ENCODE results near the gene DLG2.

The DLG2 gene

DNA sequence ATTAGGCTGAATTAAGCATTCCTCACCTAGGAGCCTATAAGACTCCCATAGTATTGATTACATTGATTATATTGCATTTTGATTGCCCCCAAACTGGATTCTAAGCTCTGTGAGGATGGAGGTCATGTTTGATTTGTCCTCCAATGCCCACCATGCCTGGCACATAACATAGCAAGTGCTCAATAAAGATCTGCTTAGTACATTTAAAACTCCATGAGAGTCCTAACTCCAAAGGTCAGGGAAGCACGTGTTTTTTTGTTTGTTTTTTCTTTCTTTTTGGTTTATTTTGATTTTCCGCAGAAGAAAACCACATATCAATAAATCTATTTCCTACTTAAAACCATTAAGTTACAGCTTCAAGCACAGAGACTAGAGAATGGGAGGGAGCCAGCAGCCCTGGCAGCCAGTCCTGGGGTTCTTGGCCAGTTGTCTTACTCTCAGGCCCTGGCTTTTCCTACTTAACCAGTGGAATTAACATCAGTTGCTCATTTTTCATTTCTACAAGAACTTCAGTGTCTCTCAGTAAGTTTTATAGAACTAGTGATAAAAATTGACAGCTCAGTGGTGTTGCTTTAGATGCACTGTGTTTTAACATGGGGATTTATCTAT, 1911.1 kb downstream of the DLG2 start:
- DNase-seq (ENCODE audit: low spot score): no peak

DNA sequence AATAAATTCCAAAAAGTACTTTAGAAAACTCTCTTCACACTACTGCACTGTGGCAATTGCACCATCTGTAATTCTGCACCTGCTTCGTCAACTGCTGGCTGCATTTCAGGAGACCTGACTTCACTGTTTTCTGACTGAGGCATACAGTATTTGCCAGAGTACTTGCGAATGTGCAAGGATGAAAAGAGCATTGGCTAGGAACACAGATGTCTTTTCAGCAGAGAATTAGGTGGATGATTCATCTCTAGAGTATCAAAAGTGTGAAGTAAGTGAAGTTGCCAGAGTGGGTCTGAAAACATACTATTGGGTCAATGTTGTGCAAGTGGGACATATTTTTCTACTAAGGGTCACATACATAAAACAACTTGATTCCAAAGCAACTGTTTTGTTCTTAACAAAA, 1913.4 kb downstream of the DLG2 start:
- DNase-seq (ENCODE audit: low spot score): no peak

GRCh38 chr11:83711106-83711527, 1916.0 kb downstream of the DLG2 start:
- no peak for DNase-seq (ENCODE audit: low spot score)

- DNase-seq (ENCODE audit: low spot score): no peak
These were observed 1917.7 kb downstream of the DLG2 start for GRCh38 chr11:83709434-83709833.

- DNase-seq (ENCODE audit: low spot score): no peak
These were observed 1920.6 kb downstream of the DLG2 start for GRCh38 chr11:83706566-83706965.

GRCh38 chr11:83702796-83703195, 1924.3 kb downstream of the DLG2 start:
- no peak for DNase-seq (ENCODE audit: low spot score)

GRCh38 chr11:83697518-83697917, 1929.6 kb downstream of the DLG2 start:
- DNase-seq (ENCODE audit: low spot score): no peak

- DNase-seq (ENCODE audit: low spot score): no peak
These were observed 1932.1 kb downstream of the DLG2 start for GRCh38 chr11:83695046-83695445.

DNA sequence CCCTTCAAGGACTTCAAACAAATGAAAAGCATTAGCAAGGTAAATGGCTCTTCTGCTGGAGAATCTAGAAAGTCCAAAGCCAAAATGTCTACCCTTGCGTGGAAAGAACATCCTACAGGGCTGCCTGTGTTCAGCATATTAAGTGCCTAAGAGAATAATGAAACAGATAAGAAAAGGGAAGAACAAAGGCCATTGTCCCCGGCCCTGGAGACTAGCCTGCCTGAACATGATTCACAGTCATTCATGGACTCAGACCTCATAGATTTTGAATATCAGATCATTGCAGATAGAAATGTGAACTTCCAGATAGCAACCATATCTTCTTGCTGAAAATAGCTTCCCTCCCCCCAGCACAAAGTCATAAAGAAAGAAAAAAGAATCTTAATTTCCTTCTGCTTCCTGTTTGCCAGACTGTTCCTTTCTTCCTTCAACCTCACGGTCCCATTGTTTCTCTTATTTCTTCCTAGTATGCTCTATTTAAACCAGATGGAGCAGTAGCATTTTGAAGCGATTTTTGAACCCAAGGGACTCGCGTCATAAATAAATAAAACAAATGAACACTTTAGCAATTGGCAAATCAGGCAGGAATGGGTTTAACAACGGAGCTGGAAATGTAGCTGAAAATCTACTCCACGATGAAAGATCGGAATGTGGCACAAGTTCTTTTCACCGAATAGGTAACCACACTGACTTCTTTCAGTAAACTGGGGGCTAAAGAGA, 1932.8 kb downstream of the DLG2 start:
- DNase-seq (ENCODE audit: low spot score): no peak

- no peak for DNase-seq (ENCODE audit: low spot score)
These were observed 1933.7 kb downstream of the DLG2 start for GRCh38 chr11:83693306-83693992.

DNA sequence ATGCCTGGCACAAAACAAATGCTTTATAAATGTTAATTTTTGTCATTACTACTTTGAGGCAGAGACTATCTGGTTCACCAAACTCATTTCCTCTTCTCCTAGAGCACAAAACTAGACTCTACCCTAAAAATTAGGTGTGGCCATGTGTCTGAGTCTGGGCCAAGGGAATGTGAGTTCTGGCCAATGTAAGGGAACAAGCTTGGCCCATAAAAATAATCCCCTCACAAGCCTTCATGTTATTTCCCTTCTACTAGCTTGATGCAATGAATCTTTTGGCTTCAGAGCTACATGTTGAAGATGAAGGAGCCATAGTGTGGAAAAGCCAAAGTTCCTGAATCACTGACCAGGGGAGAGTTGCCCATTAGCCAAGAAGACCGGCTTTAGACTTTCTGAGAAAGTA, 1934.5 kb downstream of the DLG2 start:
- DNase-seq (ENCODE audit: low spot score): no peak

DNA sequence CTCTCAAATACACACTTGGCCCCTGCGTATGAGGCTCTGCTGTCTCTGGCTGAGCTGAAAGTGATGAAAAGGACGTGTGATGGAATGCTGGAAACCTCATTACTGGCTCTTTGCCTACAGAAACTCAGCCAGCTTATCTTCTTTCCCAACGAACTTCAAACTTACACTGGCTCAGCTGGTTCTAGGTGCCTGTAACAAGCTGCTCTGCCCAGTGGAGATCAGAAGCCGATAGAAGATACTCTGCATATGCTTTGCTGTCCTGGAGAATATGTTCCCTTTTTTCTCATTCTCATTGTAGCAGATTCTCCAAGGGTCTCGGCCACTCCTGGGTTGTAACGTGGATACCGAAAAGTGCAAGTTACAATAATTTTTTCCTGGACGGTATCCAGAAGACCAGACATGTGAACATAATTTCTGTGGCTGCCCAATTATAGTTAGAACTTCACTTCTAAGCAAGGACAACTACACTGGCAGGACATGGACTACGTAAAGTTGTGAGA, 1935.6 kb downstream of the DLG2 start:
- DNase-seq (ENCODE audit: low spot score): no peak

DNA sequence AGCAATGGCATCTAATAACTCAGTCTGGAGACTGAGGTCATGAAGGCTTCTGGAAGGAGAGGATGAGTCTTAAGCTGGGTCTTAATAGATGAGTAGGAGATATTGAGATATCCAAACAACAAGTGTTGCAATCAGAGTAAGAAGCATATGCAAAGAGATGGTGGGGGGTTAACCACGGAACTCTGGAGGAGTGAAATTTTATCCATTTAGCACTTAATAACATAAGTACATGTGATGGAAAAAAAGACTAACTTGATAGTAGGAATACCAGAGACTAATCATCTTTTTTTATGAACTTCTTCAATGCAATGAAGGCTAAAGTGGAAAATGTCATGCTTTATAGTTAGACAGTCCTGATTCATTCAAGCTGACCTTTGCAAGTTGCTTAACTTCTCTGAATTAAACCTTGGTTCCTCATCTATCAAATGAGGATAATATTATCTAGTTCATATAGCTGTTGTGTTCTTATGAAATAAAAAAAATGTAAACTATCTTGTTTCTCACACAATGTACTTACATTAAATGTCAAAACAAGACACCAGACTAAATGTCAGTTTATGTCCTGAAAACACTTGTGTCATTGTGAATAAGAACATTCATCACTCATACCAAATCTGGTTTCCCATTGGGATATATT, 1937.9 kb downstream of the DLG2 start:
- DNase-seq (ENCODE audit: low spot score): no peak

DNA sequence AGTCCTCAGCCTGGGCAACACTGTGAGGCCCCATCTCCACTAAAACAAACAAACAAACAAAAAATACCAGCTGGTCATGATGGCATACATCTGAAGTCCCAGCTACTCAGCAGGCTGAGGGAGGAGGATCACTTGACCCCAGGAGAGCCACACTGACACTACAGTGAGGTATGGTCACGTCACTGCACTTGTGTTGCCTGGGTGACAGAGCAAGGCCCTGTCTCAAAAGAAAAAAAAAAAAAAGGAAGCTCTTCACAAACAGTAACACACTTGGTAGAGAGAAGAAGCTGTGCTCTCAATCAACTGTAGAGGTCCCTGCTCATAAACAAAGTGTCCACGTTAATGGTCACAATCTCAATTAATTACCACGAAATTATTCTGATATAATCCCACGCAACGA, 1939.4 kb downstream of the DLG2 start:
- no peak for DNase-seq (ENCODE audit: low spot score)

DNA sequence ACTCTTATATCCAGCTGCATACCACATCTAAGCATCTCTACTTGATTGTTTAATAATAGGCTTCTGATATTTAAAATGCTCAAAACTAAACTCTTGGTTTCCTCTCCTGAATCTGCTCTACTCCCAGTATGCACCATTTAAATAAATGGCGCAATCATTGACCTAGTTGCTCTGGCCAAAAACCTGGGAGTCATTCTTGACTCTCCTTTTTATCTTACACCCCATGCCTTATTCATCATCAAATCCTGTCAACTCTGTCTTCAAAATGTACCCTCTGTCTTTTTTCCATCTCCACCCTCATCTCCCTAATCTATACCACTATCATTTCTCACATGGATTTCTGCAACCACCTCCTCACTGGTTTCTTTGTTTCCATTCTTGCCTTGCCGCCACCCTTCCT, 1941.4 kb downstream of the DLG2 start:
- DNase-seq (ENCODE audit: low spot score): no peak

DNA sequence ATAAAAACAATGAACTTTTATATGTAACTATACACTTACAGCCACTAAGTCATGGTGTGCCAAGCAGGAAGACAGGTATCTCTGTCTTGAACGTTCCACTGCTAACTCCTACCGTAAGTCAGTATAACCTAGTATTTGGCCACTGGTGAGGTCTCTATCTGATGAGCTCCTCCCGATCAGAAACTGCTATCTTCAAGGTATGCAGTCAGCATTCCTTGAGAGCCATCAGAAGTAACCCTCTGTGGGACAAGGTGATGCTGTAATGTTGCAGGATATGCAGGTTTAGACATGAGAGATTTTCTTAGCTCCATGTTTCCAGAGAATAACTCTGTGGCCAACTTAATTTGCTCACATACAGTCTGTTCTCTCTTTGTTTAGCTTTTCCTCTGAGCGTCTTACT, 1943.1 kb downstream of the DLG2 start:
- no peak for DNase-seq (ENCODE audit: low spot score)

DNA sequence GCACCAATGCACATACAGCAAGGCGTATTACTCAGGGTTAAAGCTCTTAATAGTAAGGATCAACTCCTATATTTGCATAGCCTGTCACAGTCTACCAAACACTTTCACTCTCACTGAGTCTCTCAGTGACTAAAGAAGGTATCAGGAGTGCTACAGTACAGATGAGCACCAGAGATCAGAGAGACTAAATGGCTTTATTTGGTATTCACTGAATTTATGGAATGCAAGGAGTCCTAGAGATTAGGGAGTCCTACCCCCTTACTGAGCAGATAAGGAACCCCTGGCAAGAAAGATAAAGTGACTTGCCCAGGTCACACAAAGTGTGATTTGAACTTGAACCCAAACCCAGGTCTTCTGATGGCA, 1944.6 kb downstream of the DLG2 start:
- DNase-seq (ENCODE audit: low spot score): no peak

GRCh38 chr11:83681906-83682610, 1945.1 kb downstream of the DLG2 start:
- no peak for DNase-seq (ENCODE audit: low spot score)

DNA sequence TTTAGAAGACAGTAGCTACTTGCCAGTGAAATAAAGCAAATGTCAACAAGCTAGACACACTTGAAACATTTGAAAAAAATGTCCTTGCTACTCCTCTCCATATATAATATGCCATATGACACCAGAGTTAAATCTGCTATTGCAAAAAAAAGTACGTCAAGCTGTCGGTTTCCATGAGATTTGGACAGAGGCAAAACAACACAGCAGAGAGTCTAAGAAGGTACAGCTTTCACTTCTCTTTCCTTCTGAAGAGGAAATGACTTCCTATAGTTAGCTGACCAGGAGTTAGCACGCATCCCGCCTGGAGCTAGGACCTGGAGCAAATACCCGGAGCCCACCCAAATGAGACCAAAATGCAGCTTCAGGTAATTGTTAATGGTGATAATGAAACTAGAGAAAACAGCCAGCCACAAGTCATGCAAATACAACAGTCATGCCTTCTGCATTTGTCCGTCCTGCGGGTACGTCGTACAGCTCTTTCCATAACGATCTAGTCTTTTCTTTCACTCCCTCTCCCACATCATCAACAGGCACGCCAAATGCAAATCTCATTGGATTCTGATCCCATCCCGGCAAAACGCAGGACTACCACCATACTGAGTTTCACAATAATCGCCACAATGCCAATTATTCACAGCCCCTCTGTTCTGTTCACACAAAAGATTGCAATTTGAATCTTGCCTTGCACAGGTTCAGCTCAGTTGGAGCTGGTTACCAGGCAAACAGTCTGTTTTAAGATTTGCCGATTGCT, 1945.9 kb downstream of the DLG2 start:
- no peak for DNase-seq (ENCODE audit: low spot score)

GRCh38 chr11:83680321-83680720, 1946.8 kb downstream of the DLG2 start:
- no peak for DNase-seq (ENCODE audit: low spot score)

- no peak for DNase-seq (ENCODE audit: low spot score)
These were observed 1948.1 kb downstream of the DLG2 start for GRCh38 chr11:83678831-83679584.
